ENCODE data around the gene CCDC197.
A peak's percentile ranks its signal among the peaks of the same experiment; 100 is the strongest.

The CCDC197 gene

DNA sequence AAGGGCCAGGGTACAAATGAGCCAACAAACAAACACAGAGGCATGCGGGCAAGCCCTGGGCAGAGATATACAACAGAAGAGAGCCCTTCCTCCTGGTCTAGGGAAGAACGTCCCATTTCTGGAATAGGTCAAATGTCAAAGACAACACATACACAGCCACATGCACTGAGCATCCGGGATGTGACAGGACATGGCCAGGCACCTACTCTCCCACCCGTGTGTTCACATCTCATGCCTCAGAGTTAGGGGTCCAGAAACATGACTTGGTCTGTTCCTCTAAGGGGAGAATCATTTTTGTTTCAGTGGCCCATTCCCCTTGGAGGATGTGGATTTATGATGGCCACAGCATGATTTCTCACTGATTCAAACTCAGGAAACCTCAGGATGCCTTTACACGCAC is 19.9 kb upstream of the CCDC197 start:
- no peak for DNase-seq

GRCh38 chr14:93977790-93978581 is 19.1 kb upstream of the CCDC197 start:
- DNase-seq = no peak

DNA sequence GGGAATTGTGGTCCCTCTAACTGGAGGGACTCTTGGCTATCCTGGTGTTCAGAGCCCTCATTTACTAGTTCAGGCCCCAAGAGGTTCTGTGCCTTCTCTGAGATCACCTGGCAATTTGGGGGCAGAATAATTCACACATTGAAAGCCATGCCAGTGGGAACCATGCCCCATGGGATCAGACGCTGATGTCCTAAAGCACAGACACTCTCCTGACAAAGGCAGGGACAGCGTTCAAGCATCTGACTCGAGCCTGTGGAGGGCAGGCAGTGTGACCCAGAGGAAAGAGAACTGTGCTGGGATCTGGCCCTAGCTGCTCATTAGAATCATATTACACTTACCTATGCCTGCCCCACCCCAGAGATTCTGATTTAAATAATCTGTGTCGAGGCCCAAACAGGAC is 18.4 kb upstream of the CCDC197 start:
- no peak for DNase-seq

GRCh38 chr14:93980456-93981201 is 16.5 kb upstream of the CCDC197 start:
- peak in 36 of 58 donors; percentile 18 to 80 (median 48) for DNase-seq

- peak in 2 of 58 donors; percentile 6 to 13 for DNase-seq
Observed at GRCh38 chr14:93981316-93982229, 15.5 kb upstream of the CCDC197 start.

DNA sequence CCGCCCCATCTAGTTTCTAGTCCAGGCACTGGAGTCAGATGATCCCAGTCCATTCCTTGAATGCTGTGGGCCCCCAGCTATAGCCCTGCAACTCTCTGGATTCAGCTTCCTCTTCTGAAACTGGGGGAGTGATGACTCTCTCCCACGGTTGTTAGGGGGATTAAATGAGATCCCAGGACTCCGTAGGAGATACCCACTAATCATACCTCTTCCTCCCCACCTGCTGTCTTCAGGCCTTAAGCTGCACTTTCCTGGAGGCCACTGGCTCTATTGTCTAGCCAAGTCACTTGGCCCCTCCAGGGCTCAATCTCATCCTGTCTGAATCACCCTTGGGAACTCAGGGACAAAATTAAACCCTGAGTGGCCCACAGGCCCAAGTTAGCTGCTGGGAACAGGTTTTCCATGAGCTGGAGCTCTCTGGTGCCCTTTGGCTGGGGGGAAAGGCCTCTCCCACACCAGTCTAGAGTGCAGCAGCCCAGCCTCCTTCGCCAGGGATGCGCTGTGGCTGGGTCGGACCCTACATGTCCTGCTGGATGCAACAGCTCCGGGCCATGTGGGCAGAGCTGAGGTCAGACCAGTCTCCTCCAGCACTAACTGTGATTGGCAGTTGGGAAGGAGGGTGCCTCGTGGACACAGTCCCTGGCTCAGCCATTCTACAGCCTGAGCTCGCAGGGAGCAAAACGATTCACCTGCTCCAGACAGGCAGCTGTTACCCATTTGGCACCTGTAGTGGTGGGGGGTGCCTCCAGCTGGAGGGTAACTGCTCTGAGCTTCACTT is 14.7 kb upstream of the CCDC197 start:
- DNase-seq = no peak

- DNase-seq = no peak
Observed at GRCh38 chr14:93984070-93984469, 13.0 kb upstream of the CCDC197 start.

DNA sequence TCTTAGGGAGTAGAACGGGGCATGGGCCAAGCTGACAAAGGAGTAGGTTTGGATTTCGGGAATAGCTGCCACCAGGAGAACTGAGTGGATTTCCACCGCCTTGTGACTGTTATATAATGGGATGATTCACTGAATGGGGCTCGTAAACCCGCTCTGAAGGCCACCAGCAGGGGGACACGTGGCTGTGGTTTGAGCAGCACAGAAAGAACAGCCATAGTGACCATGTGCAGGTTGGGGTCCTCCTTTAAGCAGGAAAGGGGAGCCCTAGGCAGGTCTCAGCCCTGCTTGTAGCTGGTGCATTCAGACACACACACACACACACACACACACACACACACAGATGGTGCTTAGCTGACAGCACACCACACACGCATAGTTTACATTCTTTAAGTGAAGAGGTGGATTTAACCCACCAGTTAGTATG is 12.1 kb upstream of the CCDC197 start:
- peak in 36 of 58 donors; percentile 16 to 76 (median 42) for DNase-seq

GRCh38 chr14:93986955-93987354 is 10.1 kb upstream of the CCDC197 start:
- DNase-seq = no peak

DNA sequence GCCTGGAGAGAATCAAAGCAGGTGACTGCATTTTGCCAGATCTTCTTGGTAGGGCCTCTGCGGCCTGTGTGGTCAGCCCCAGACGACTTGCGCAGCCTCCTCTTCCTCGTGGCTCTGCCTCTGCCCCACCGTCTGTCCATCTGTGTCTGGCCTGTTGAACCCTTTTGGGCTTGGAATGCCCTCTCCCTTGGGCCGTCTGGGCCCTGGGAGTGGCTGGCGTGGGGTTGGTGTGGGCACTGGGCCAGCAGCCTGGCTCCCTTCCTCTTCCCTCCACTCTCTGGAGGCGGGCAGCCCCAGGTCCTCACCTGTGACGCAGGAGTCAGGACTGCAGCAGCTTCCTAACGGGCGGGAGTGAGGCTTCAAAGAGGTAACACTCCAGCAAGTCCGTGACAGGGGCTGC is 9.7 kb upstream of the CCDC197 start:
- DNase-seq = peak in 1 of 58 donors; percentile 29

- DNase-seq = no peak
Observed at GRCh38 chr14:93987815-93988476, 9.2 kb upstream of the CCDC197 start.

- no peak for DNase-seq
Observed at GRCh38 chr14:93989939-93990338, 7.2 kb upstream of the CCDC197 start.

DNA sequence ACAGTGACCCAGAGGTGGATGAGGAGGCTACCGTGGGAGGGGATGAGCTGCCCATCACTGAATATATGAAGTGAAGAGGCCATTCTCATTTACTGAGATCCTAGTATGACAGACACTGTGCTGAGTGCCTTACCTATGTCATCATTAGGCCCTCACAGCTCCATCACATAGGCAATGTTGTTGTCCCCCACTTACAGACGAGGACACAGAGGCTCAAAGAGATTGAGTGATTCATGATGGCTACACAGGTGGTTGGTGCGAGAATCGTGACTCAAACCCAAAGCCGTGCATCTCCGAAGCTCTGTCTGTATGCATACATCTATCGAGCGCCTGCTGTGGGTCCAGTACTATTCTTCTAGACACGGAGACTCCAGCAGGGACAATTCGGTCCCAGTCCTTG is 5.9 kb upstream of the CCDC197 start:
- no peak for DNase-seq

GRCh38 chr14:93991649-93992048 is 5.5 kb upstream of the CCDC197 start:
- DNase-seq = no peak

- no peak for DNase-seq
Observed at GRCh38 chr14:93993382-93993781, 3.7 kb upstream of the CCDC197 start.

DNA sequence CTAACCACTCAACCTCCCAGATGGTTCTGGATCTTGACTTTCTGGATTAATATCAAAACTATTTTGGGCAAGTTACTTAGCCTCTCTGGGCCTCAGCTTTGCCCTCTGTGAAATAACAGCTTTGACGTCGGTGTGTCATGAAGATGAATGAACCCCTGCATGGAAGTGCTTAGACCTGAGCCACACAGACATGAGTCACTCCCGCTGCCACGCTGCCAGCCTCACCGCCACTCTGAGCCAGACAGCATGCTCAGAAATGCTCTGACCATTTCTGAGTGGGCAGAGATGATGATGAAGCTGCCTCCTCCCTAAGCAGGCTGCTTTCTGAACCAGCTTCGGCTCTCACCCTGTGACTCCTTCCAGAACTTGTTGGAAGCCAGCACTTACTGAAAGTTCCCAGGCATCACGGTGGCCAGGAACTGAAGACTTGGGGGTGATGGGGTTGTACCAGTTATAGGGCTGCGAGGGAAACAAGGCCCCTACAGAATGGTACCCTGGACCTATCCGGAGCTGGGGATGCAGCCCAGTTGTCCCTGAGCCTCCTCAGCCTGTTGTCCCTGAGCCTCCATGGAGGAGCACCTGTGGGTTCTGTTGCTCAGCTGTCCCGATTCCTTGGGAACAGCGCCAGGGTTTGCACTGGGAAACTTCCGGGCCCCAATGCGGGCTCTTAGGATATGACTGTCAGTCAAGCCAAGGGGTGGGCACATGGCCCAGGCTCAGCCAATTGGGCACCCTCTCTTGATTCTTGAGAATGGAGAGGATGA is 2.0 kb upstream of the CCDC197 start:
- peak in 42 of 58 donors; percentile 16 to 79 (median 45) for DNase-seq

DNA sequence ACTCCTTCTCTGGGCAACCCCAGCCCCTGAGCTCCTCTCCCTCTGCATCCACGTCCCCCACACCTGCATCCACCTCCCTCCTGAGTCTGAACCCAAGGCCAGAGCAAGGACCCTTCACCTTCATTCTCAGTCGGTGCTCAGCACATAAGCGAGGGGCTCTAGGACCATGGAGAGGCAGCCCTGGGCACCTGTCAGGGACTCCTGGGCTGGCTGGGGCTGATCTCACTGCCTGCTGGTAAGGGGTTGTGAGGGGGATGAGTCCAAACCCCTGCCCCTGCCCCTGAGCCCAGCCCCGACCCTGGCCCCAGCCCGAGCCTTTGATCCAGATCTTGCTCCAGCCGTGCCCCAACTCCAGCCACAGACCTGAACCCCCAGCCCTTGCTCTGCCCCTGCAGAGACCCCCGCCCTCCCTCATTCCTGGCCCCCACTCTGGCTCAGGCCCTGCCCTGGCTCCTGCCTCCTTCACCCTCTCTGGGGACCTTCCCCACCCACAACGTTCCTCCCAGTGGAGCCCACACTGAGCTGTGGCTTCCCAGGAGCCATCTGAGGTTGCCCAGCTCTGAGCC is 888 bp upstream of the CCDC197 start:
- DNase-seq = no peak

DNA sequence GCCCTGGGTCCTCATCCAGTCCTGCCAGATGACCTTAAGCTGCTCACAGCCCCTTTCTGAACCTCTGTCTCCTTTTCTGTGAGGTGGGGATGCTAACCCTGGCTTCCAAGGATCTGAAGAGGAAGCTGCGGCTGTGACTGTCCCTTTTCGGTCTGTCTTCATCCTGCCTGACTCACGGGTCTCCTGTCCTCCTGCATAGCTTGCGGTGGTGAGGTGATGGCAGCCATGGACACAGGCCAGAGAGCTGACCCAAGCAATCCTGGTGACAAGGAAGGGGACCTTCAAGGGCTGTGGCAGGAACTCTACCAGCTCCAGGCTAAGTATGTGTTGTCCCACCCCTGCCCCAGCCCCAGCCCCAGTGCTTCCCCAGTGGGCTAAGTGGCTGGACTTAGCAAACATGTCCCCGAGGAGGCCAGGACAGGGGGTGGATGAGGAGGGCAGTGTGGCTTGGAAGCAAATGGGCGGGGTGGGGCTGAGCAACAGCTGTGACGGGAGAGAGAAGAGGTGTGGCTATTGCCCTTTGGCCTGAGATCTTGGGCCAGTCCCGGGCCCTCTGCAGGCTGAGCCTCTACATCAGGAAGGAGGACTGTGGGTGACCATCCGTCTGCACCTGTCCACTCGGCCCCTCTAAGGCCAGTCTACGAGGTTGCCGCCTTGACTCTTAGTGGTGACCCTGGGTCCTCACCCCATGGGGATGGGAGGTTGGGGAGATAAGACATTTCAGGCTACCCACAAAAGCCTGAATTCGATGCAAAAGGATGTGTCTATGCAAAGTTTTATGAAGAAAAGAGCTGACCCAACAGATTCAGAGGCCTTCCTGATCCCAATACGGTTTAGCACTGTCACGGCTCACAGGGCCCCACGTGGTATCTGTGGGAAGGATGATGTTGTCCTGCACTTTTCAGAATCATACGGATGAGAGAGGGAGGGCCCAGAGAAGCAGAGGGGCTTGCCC is 1.1 kb downstream of the CCDC197 start:
- no peak for DNase-seq

Data from anterior cingulate cortex (tissue), 58 donors.